RWPE1 (cell line): ENCODE measurements around the gene AKIRIN1.

Experiments
- CTCF ChIA-PET: fragments of 350-600 bp; sonication (Branson Sonifier 250); formaldehyde crosslinking; extraction: SDS; loops from one replicate; lab custom pipeline; 2021; lab: Yijun Ruan, JAX
- POLR2A ChIA-PET: fragments of 400-600 bp; formaldehyde crosslinking; extraction: SDS; loops from one replicate; lab custom pipeline; 2020; ENCODE audit warnings: antibody characterized with exemption; ENCODE audit not compliant: low non-redundant PET; lab: Yijun Ruan, JAX
- DNase-seq: peaks from one replicate; pipeline ENCODE4 v3.0.0; 2012; ENCODE audit warnings: low spot score
- H3K27ac ChIP-seq: fragments of 450-650 bp; 2 replicates; pipeline ENCODE4 v1.5.1; 2017
- CTCF ChIP-seq: fragments of 450-650 bp; conservative IDR thresholded peaks from 2 replicates; pipeline ENCODE4 v1.5.1; 2017; ENCODE audit warnings: low read depth, mild to moderate bottlenecking

AKIRIN1 gene

GRCh38 chr1:39026866-39027507, 35.9 kb downstream of the AKIRIN1 start:
- DNase-seq: no peak
- H3K27ac ChIP-seq: peak overlapping the region; percentile 95
- CTCF ChIA-PET: interaction anchor here (0.6 to 1.1 kb wide), 2 partner anchors 18 to 512 kb away, joined by 3 to 11 read pairs; no protein-coding TSS in a partner anchor
- POLR2A ChIA-PET: interaction anchor here (0.5 to 1.2 kb wide), 3 partner anchors 11 to 515 kb away, joined by 3 to 4 read pairs (median 3); no protein-coding TSS in a partner anchor
- no peak for TF ChIP-seq CTCF

- CTCF ChIA-PET: no interaction called here
These were observed 43.1 kb downstream of the AKIRIN1 start for GRCh38 chr1:39034114-39034654.

GRCh38 chr1:39036678-39037077, 45.6 kb downstream of the AKIRIN1 start:
- TF ChIP-seq CTCF: no peak
- DNase-seq: no peak
- ChIA-PET CTCF (no interaction called here), POLR2A (no interaction called here)
- no peak overlapping the region for H3K27ac ChIP-seq

More at GRCh38 chr1:39034114-39034654, 43.1 kb downstream of the AKIRIN1 start:
- no peak for DNase-seq
- POLR2A ChIA-PET: no interaction called here
- TF ChIP-seq CTCF: no peak
- no peak overlapping the region for H3K27ac ChIP-seq

GRCh38 chr1:39043513-39043912, 52.4 kb downstream of the AKIRIN1 start:
- CTCF ChIA-PET: no interaction called here
- no peak overlapping the region for H3K27ac ChIP-seq
- TF ChIP-seq CTCF: no peak
- DNase-seq: no peak
- POLR2A ChIA-PET: no interaction called here

GRCh38 chr1:39044762-39045161, 53.7 kb downstream of the AKIRIN1 start:
- no peak for TF ChIP-seq CTCF
- H3K27ac ChIP-seq: no peak overlapping the region
- DNase-seq: no peak
- POLR2A ChIA-PET: interaction anchor here (0.6 kb wide), 1 partner anchor 34 kb away, joined by 4 read pairs; no protein-coding TSS in a partner anchor
- CTCF ChIA-PET: interaction anchor here (0.6 kb wide), 1 partner anchor 748 kb away, joined by 3 read pairs; no protein-coding TSS in a partner anchor

GRCh38 chr1:39045231-39045630, 54.2 kb downstream of the AKIRIN1 start:
- TF ChIP-seq CTCF: no peak
- ChIA-PET POLR2A (interaction anchor here (0.6 kb wide), 1 partner anchor 35 kb away, joined by 4 read pairs; no protein-coding TSS in a partner anchor), CTCF (no interaction called here)
- no peak for DNase-seq
- no peak overlapping the region for H3K27ac ChIP-seq
